Measurements from ENCODE around the gene LGSN.
"Not testable (repeated sequence)": the region's sequence is repeated elsewhere in the genome, so short reads cannot be mapped to it uniquely, and the experiment has no call there.

Gene LGSN, protein sequence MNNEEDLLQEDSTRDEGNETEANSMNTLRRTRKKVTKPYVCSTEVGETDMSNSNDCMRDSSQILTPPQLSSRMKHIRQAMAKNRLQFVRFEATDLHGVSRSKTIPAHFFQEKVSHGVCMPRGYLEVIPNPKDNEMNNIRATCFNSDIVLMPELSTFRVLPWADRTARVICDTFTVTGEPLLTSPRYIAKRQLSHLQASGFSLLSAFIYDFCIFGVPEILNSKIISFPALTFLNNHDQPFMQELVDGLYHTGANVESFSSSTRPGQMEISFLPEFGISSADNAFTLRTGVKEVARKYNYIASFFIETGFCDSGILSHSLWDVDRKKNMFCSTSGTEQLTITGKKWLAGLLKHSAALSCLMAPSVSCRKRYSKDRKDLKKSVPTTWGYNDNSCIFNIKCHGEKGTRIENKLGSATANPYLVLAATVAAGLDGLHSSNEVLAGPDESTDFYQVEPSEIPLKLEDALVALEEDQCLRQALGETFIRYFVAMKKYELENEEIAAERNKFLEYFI

DNA sequence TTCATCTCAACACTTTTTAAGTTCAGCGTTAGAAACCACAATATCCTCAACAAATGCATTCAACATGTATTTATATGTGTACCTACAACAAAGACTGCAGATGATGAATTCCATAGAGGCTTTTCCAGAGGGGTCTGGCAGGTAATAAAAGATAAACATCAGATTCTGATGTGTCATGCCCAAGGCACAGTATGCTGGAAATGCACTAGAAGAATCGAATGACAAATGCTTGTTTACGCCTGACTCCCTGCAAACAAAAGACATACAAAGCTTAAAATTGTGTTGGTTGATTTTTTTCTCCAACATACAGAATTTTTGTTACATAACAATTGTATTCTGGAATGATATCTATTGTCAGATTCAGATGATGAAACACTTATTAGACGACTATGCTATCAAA is at the start of gene LGSN:
TSS of gene LGSN (minus strand) at position 45 of the 400 bp plus-strand sequence. CDS start at position 5, 40 bp downstream.
- no peak for DNase-seq

DNA sequence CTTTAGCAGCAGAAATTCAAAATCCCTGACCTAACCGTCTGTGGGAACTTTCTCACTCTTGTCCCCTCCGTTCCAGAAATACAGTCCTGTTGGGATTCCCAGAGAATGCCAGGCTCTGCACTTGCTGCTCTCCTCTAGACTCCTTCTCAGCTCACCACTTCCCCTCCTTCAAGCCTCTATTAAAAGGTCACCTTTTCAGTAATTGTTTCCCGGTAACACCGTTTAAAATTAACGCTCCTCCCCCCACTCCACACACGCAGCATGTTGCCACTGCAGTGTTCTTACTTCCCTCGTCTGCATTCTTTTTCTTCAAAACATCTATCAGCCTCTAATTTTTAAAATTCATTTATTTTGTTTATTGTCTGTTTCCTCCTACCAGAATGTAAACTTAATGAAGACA is 48.6 kb upstream of the LGSN start:
- no peak for DNase-seq

DNA sequence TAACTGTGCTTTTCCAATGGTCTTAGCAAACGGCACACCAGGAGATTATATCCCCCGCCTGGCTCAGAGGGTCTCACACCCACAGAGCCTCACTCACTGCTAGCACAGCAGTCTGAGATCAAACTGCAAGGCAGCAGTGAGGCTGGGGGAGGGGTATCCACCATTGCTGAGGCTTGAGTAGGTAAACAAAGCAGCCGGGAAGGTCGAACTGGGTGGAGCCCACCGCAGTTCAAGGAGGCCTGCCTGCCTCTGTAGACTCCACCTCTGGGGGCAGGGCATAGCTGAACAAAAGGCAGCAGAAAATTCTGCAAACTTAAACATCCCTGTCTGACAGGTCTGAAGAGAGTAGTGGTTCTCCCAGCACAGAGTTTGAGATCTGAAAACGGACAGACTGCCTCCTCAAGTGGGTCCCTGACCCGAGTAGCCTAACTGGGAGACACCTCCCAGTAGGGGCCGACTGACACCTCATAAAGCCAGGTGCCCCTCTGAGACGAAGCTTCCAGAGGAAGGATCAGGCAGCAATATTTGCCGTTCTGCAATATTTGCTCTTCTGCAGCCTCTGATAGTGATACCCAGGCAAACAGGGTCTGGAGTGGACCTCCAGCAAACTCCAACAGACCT is 42.8 kb upstream of the LGSN start:
- DNase-seq, result not testable (repeated sequence)

DNA sequence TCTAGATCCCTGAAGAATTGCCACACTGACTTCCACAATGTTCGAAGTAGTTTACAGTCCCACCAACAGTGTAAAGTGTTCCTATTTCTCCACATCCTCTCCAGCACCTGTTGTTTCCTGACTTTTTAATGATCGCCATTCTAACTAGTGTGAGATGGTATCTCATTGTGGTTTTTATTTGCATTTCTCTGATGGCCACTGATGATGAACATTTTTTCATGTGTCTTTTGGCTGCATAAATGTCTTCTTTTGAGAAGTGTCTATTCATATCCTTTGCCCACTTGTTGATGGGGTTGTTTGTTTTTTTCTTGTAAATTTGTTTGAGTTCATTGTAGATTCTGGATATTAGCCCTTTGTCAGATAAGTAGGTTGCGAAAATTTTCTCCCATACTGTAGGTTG is 37.6 kb upstream of the LGSN start:
- not testable (repeated sequence) for DNase-seq

DNA sequence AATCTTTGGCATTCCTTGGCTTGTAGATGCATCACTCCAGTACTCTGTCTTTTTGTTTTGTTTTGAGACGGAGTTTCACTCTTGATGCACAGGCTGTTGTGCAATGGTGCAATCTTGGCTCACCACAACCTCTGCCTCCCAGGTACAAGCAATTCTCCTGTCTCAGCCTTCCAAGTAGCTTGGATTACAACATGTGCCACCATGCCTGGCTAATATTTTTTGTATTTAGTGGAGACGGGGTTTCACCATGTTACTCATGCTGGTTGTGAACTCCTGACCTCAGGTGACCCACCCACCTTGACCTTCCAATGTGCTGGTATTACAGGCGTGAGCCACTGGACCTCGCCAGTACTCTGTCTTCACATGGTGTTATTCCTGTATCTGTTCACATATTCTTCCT is 35.8 kb upstream of the LGSN start:
- no peak for DNase-seq

DNA sequence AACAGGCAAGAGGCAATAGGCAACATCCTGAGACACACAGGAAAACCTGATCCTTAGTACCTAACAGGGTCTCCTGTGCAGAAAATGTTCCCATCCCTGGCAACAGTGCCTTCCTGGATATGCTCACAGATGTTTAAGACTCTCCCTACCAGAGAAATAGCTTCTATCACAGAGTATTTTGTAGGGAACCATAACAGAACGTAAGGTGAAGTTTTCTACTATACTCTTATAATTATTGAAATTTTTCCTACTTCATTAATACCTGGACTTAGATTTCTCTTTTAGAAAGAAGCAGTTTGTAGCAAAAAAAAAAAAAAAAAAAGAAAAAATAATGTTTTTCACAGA is 33.5 kb upstream of the LGSN start:
- no peak for DNase-seq

DNA sequence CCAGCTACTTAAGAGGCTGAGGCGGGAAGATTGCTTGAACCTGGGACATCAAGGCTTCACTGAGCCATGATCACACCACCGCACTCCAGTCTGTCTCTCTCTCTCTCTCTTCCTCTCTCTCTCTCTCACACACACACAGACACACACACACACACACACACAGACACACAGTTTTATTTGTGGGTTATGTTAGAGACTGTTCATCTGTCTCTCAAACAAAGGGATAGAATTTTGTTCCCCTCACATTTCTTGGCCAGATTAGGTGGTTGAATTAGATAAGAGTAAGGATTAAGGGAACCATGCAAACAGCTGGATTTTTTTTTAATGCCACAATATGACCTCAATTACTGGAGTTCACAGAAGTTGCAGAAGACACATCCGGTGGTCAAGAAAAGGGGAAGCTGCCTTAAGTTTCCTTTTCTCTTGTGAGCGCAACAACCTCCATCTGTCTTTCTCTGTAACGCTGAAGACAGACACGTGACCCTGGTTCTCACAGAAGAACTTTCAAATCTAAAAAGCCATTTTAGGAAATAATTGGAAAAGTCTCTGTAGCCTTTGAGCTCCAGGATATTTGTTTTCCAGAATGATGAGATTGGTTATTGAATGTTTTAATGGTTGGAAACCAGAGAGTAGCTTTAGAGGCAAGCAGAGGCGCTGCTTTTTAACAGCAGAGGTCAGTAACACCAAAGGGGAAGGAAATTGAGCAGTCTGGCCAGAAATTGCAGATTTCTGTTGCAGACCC is 32.9 kb upstream of the LGSN start:
- DNase-seq, result peak; percentile 17 to 44

DNA sequence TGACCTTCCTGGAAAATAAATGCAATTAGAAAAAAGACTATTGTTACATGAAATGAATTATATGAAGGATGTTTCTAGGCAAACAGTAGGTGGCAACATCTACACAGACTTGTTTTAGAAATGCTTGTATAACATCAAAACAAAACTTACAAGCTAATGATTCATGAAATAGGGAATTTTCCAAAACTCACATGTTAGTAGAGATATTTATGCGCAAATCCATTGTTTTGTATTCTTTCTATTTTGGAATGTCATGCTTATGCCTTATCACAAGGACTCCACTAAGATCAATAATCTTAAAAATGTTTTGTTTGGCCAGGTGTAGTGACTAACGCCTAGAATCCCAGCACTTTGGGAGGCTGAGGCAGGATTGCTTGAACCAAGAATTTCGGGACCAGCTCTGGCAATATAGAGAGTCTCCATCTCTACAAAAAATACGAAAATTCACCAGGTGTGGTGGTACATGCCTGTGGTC is 32.3 kb upstream of the LGSN start:
- DNase-seq, result no peak

DNA sequence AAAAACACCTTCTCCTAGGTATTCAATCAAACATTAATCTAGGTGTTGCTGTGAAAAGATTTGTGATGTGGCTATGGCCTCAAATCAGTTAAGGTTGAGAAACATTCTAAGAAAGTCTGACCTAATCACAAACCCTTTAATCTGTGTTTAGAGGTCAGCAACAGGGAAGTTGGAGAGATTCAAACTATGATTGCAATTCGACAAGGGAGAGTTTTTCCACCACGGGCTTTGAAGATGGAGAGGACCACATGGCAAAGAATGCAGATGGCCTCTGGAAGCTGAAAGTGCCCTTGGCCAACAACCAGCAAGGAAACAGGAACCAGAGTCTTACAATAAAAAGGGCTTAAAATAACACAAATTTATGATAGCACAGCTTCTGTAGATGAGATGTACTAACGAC is 29.6 kb upstream of the LGSN start:
- no peak for DNase-seq

DNA sequence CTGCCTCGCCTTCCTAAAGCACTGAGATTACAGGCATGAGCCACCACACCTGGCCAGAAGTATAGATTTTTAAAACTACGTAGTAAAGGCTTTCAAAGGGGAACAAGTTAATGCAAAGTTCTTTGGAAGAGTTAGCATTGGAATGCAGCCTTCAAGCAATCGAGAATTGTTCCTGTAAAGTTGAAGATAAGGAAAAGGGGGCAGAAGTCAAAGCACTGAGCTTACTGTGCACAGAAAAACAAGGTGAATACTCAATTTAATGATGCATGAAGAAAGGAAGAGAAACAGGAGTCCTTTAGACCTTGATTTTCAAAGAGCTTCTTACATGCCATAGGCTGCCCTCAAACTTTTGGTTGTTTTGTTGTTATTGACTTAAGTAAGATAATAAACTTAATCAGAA is 29.1 kb upstream of the LGSN start:
- no peak for DNase-seq

DNA sequence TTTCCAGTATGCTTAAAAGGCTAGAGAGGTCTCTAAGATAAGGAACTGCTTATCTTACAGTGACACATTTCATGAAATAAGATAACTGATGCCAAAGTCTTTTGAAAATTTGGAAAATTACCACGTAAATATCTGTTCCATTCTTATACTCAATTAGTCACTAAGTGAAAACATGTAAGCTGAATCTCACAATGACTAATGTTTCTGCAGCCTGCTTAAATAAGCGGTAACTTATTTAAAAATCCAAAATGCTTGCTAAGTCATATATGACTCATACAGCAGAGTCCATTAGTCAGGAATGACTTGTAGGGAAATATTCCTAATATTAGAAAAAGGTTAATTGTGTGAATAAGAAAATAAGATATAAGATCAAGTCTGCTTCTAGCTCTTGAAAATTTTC is 27.8 kb upstream of the LGSN start:
- DNase-seq, result no peak

DNA sequence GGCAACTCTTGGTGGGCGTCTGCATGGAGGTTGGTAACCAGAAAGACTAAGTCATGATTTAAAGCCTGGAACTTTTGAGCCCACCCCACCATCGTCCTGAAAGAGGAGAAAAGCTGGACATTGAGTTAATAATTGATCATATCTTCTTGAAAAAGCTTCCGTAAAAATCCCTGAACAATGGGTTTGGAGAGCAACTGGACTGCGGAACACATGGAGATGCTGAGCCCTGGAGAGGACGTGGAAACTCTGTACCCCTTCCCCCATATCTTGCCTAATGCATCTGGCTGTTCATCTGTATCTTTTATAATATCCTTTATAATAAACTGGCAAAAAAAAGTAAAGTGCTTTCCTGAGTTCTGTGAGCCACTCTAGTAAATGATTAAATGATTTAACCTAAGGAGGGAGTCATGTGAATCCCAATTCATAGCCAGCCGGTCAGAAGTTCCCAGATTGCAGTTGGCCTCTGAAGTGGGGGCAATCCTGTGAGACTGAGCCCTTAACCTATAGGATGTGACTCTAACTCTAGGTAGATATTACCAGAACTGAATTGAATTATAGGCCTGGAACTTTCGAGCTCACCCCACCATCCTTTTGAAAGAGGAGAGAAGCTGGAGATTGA is 26.5 kb upstream of the LGSN start:
- DNase-seq, result no peak

DNA sequence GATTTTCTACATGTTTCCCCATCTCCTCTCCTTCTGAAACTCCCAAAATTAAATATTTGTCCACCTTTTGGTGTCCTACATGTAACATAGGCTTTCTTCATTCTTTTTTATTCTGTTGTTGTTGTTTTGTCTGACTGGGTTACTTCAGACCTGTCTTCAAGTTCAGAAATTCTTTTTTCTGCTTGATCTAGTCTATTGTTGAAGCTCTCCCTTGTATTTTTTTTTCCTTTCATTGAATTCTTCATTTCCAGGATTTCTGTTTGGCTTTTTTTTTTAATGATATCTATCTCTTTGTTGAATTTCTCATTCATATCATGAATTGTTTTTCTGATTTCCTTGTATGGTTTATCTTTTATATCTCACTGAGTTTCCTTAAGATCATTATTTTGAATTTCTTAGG is 20.6 kb upstream of the LGSN start:
- DNase-seq, result no peak

DNA sequence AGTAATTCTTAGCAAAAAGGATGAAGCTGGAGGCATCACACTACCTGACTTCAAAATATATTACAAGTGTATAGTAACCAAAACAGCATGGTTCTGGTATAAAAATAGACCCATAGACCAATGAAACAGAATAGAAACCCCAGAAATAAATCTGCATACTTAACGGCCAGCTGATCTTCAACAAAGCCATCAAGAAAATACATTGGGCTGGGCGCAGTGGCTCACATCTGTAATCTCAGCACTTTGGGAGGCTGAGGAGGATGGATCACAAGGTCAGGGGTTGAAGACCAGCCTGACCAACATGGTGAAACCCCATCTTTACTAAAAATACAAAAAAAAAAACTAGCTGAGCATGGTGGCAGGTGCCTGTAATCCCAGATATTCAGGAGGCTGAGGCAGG is 14.9 kb upstream of the LGSN start:
- DNase-seq, result not testable (repeated sequence)

DNA sequence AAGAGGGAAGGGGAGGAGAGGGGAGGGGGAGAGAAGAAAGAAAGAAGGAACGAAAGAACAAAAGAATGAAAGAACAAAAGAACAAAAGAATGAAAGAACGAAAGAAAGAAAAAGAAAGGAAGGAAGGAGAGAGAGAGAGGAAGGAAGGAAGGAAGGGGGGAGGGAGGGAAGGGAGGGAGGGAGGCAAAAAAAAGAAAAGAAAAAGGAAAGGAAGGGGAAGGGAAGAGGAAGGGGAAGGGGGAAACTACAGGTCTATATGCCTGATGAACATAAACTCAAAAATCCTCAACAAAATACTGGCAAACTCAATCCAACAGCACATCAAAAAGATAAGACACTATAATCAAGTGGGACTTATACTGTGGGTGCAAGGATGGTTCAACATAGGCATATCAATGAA is 13.7 kb upstream of the LGSN start:
- no peak for DNase-seq

DNA sequence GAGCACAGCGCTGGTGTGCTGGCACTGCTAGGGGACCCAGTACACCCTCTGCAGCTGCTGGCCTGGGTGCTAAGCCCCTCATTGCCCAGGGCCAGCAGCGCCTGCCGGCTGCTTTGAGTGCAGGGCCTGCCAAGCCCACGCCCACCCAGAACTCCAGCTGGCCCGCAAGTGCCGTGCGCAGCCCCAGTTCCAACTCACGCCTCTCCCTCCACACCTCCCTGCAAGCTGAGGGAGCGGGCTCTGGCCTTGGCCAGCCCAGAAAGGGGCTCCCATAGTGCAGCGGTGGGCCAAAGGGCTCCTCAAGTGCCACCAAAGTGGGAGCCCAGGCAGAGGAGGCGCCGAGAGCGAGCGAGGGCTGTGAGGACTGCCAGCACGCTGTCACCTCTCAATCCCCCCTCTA is 6.8 kb upstream of the LGSN start:
- not testable (repeated sequence) for DNase-seq

DNA sequence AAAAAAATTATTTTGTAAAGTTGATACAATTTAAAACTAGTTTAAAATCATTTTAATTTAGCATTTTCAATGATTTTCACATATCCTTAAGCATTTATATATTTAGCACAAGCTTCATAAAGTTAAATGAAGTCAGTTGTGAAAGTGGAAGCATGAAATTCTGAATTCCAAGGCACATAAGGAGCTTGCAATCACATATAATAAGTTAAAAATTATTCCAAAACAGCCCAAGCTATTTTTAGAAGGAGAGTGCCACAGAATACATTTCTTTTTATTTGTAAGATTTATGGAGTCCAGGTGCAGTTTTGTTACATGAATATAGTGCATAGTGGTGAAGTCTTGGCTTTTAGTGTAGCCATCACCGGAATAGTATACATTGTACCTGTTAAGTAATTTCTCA is 3.2 kb upstream of the LGSN start:
- DNase-seq, result no peak

DNA sequence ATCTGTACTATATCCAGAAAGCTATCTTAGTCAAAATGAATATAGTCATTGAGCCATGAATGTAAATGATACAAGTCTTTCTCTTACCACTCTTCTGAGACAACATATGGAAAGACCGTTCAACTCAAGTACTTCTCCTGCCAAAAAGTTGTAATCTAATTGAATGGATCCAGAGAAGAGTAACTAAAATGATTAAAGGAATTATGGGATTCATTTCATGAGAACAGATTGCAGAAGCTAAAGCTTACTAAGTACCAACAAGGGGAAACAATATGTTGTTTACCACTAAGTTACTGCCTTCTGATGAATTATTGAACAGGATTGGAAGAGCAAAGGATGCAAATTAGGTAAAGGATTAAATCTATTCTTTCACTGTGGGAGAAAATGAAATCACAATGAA is 2.0 kb upstream of the LGSN start:
- no peak for DNase-seq

DNA sequence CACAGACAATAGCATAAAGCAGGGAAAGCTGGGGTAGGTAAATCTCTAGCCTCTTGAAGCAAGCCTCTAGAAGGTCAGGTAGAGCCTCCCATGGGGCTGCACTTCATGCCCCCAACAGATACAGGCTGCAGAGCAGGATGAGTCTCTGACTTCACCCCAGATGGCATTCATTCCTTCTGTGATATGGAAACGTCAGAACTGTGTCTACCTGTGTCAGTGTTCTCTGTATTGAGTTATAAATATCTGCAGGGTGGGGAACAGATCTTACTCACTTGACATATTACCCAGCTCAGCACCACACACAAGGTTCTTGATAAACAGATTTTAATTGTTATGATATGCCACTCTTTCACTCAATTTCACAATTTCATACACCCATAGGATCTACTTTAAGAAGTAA is 2.1 kb downstream of the LGSN start:
- no peak for DNase-seq

DNA sequence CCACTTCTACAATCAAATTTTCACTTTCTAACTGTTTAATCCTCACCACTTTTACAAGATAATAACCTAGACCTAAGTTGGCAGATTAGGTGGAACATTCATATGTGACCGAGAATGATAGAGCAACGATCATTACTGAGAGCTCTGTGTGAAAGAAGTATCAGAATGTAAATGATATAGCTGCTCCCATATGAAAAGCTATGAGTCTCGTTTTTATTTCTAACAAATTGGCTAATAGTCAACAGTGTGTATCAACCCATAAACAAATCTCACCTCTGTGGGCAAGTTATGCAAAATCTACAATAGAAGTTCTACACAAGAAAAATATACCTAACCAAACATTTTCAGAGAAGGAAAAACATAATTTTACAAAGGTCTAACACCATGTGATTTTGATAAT is 3.7 kb downstream of the LGSN start:
- DNase-seq, result no peak

DNA sequence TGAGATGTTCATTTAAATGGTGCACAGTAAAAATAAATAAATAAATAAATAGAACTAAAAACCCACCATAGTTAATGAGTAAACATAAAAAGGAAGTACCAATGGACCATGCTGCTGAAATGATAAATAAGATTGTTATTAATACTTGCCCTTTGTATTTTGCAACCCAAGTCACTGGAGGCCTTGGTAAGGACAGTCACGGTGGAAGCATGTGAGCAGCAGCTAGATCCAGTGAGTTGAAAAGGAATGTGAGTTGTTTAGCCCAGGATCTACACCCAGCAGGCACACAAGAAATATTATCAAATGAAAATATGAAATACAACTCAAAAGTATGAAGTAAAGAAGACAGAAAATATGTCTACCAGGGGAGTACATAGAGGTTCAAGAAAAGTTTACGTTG is 6.7 kb downstream of the LGSN start:
- no peak for DNase-seq

DNA sequence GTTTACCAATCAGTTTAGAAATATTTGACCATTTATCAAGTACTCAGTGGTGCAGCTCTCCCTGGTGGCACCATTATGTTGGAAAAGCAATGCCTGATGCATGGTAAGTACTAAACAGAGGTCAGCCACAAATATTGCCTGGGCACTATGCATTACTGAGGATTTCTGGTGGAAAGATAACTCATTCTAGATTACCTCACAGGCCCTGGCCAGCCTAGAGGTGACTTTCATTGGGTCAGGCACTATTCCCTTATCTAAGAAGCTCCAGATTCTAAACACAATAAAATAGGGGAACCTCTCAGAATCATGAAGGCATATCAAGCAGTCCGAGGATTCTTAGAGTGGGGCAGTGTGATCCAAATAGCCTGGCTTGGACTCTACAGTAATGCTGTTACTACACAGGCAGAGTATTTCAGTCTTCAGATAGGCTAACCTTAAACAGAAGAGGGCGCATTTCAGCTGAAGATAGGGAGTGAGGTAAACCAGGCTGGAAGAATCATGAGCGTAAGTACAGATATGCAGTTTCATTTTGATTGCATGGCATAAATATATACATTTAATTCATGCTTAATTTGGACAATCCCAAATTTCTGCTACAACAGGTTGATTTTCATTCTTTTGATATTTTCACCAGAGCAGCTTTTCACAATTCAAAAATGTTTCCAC is 12.1 kb downstream of the LGSN start:
- DNase-seq, result no peak

DNA sequence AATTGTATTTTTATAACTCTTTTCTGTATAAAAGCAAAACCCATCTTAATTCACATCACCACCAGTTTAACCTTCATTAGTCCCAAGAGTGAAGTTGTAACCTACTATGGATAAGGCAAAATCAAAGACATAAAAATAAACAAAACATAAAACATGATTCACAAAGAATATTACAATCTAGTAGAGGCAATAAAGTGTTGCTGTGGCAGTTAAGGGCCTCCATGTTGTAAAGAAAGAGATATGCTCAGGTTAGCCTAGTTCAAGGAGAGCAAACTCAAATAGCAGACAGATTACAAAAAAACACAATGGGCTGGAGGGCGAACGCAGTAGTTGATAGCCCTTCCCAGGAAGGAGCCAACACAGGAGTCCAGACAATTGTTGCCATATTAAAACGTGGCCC is 13.4 kb downstream of the LGSN start:
- DNase-seq, result no peak

Measured in CD4-positive, alpha-beta T cell treated with Interleukin-1 beta for 1 hour (primary cell).